H1 (cell line): Measurements from ENCODE around the gene MMP19. TPM values are rescaled to one million over a fixed set of nuclear protein-coding genes. Genes with fewer than 3 reads are reported as not detected.
A peak's percentile ranks its signal among the peaks of the same experiment; 100 is the strongest.

Experiments used
- CTCF ChIA-PET: fragments of 300-600 bp; sonication (Branson Sonifier 250); formaldehyde crosslinking; loops from one replicate; lab custom pipeline; 2021; ENCODE audit not compliant: partially characterized antibody; lab: Charles Lee
- POLR2A ChIA-PET: fragments of 300-600 bp; sonication (Branson Sonifier 250); formaldehyde crosslinking; loops from one replicate; lab custom pipeline; 2021; ENCODE audit warnings: inconsistent platforms; ENCODE audit not compliant: partially characterized antibody; lab: Charles Lee
- DNase-seq, 2 experiments: peaks; one replicate each; pipeline versions ENCODE4 v3.0.0 to v3.0.0-alpha.2; 2010 to 2022; ENCODE audit warnings: low spot score in 2 of 2, low read depth in 1 of 2, mixed read lengths in 1 of 2
- FAIRE-seq: peaks from 2 replicates; lab custom pipeline; 2011; peaks lifted over from hg19 to GRCh38; lab: Jason Lieb, UNC
- H2AFZ ChIP-seq: 2 replicates; pipeline ENCODE4 v1.8.1; 2012; ENCODE audit warnings: low read length, inconsistent platforms
- H2AK5ac ChIP-seq: 2 replicates; pipeline ENCODE4 v1.6.1; 2013; ENCODE audit warnings: low read depth, low read length
- H2BK120ac ChIP-seq: replicated peaks from 2 replicates; pipeline ENCODE3; 2013; ENCODE audit warnings: low read depth, low read length, inconsistent platforms
- H2BK12ac ChIP-seq: 2 replicates; pipeline ENCODE4 v1.6.1; 2013; ENCODE audit warnings: low read depth, low read length
- H2BK15ac ChIP-seq: 2 replicates; pipeline ENCODE4 v1.6.1; 2013; ENCODE audit warnings: low read length
- H2BK20ac ChIP-seq: 2 replicates; pipeline ENCODE4 v1.6.1; 2013; ENCODE audit warnings: low read length
- H2BK5ac ChIP-seq: 2 replicates; pipeline ENCODE4 v1.6.1; 2013; ENCODE audit warnings: low read depth, low read length
- H3K14ac ChIP-seq: 2 replicates; pipeline ENCODE4 v1.6.1; 2013; ENCODE audit warnings: inconsistent platforms; ENCODE audit not compliant: insufficient read length
- H3K18ac ChIP-seq: 2 replicates; pipeline ENCODE4 v1.6.1; 2013; ENCODE audit warnings: low read length; ENCODE audit errors: extremely low read depth
- H3K23ac ChIP-seq: 2 replicates; pipeline ENCODE4 v1.6.1; 2013; ENCODE audit warnings: inconsistent platforms; ENCODE audit not compliant: insufficient read length
- H3K23me2 ChIP-seq: 2 replicates; pipeline ENCODE4 v1.6.1; 2013; ENCODE audit warnings: low read depth, low read length
- H3K27ac ChIP-seq: 2 replicates; pipeline ENCODE4 v1.6.1; 2011; ENCODE audit warnings: low read depth, low read length, inconsistent platforms
- H3K27me3 ChIP-seq, 4 experiments: replicated peaks in 1 of 4; 1 replicate in 1 of 4; 2 replicates in 3 of 4; pipeline versions ENCODE4 v1.6.1 to v1.8.1; 2011 to 2013; ENCODE audit warnings: low read length in 3 of 4, mild to moderate bottlenecking in 3 of 4, inconsistent platforms in 2 of 4, mixed read lengths in 2 of 4, moderate library complexity in 1 of 4; ENCODE audit not compliant: control insufficient read depth in 3 of 4, insufficient read depth in 3 of 4; ENCODE audit errors: extremely low read depth in 1 of 4
- H3K36me3 ChIP-seq, 4 experiments: 2 replicates each; pipeline versions ENCODE4 v1.6.1 to v1.8.1; 2011 to 2013; ENCODE audit warnings: mild to moderate bottlenecking in 4 of 4, low read length in 3 of 4, moderate library complexity in 2 of 4, control low read depth in 1 of 4, inconsistent platforms in 1 of 4; ENCODE audit not compliant: insufficient read depth in 4 of 4, control insufficient read depth in 2 of 4
- H3K4ac ChIP-seq: replicated peaks from 2 replicates; pipeline ENCODE3; 2013; ENCODE audit warnings: low read length, low read depth, mixed read lengths, inconsistent platforms; ENCODE audit not compliant: insufficient read length
- H3K4me1 ChIP-seq, 4 experiments: replicated peaks in 1 of 4; 1 replicate in 1 of 4; 2 replicates in 3 of 4; pipeline versions ENCODE4 v1.6.1 to v1.8.1; 2011 to 2013; ENCODE audit warnings: low read length in 3 of 4, inconsistent platforms in 2 of 4, mixed read lengths in 1 of 4; ENCODE audit not compliant: insufficient read depth in 4 of 4, control insufficient read depth in 3 of 4
- H3K4me2 ChIP-seq, 2 experiments: 2 replicates each; pipeline versions ENCODE4 v1.6.1 to v1.8.1; 2011 to 2013; ENCODE audit warnings: low read depth in 2 of 2, low read length in 2 of 2, control low read depth in 1 of 2, inconsistent platforms in 1 of 2, mild to moderate bottlenecking in 1 of 2; ENCODE audit not compliant: insufficient read depth in 1 of 2
- H3K4me3 ChIP-seq, 4 experiments: fragments of 200-600, 300-600 bp in 1 of 4; sonication (generic), shearing (Covaris generic), sonication (Bioruptor Twin) in 1 of 4; 2 replicates each; pipeline versions ENCODE4 v1.5.1 to v1.8.1; 2011 to 2016; ENCODE audit warnings: low read length in 4 of 4, low read depth in 3 of 4, control low read depth in 2 of 4, inconsistent platforms in 2 of 4, mild to moderate bottlenecking in 2 of 4, mixed read lengths in 1 of 4, moderate library complexity in 1 of 4; ENCODE audit not compliant: insufficient read depth in 2 of 4; ENCODE audit errors: extremely low read depth in 1 of 4
- H3K56ac ChIP-seq: replicated peaks from 2 replicates; pipeline ENCODE3; 2013; ENCODE audit warnings: low read depth, mild to moderate bottlenecking, mixed read lengths, low read length, inconsistent platforms; ENCODE audit not compliant: insufficient read length
- H3K79me1 ChIP-seq: 2 replicates; pipeline ENCODE4 v1.6.1; 2013; ENCODE audit warnings: low read depth, low read length, control low read depth
- H3K79me2 ChIP-seq, 2 experiments: 2 replicates each; pipeline versions ENCODE4 v1.6.1 to v1.8.1; 2012 to 2013; ENCODE audit warnings: low read length in 2 of 2, mild to moderate bottlenecking in 2 of 2, inconsistent platforms in 1 of 2; ENCODE audit not compliant: insufficient read depth in 2 of 2, control insufficient read depth in 1 of 2
- H3K9ac ChIP-seq, 4 experiments: replicated peaks in 1 of 4; 1 replicate in 1 of 4; 2 replicates in 3 of 4; pipeline versions ENCODE4 v1.6.1 to v1.8.1; 2011 to 2013; ENCODE audit warnings: low read depth in 3 of 4, low read length in 3 of 4, control low read depth in 2 of 4, mild to moderate bottlenecking in 2 of 4, moderate library complexity in 2 of 4, inconsistent platforms in 1 of 4; ENCODE audit errors: extremely low read depth in 1 of 4
- H3K9me3 ChIP-seq, 2 experiments: 2 replicates each; pipeline versions ENCODE4 v1.6.1 to v1.8.1; 2012 to 2013; ENCODE audit warnings: mild to moderate bottlenecking in 2 of 2, moderate library complexity in 2 of 2, control low read depth in 1 of 2, inconsistent platforms in 1 of 2, low read depth in 1 of 2, low read length in 1 of 2, mixed read lengths in 1 of 2; ENCODE audit not compliant: insufficient read depth in 2 of 2
- H4K20me1 ChIP-seq, 2 experiments: replicated peaks in 1 of 2; 2 replicates each; pipeline versions ENCODE3 to v1.8.1; 2011 to 2013; ENCODE audit warnings: inconsistent platforms in 2 of 2, low read length in 2 of 2, mild to moderate bottlenecking in 1 of 2; ENCODE audit not compliant: insufficient read depth in 2 of 2, control insufficient read depth in 1 of 2
- H4K5ac ChIP-seq: 2 replicates; pipeline ENCODE4 v1.6.1; 2013; ENCODE audit warnings: low read length, low read depth, mixed read lengths, inconsistent platforms; ENCODE audit not compliant: insufficient read length
- H4K8ac ChIP-seq: 2 replicates; pipeline ENCODE4 v1.8.0; 2013; ENCODE audit warnings: mild to moderate bottlenecking, moderate library complexity, low read length, inconsistent platforms; ENCODE audit not compliant: insufficient read depth; ENCODE audit errors: extremely low read depth
- H4K91ac ChIP-seq: replicated peaks from 2 replicates; pipeline ENCODE3; 2013; ENCODE audit warnings: low read length, mixed read lengths, inconsistent platforms; ENCODE audit not compliant: insufficient read length
- CEBPB ChIP-seq: IDR thresholded peaks from 2 replicates; pipeline ENCODE4 v1.6.1; 2012; ENCODE audit warnings: low read depth, low read length
- POLR2A ChIP-seq, 2 experiments: IDR thresholded peaks; 1 replicate in 1 of 2; 2 replicates in 1 of 2; pipeline ENCODE4 v1.6.1; 2011; ENCODE audit warnings: low read depth in 2 of 2, low read length in 2 of 2, mild to moderate bottlenecking in 2 of 2; ENCODE audit errors: control extremely low read depth in 1 of 2
- RAD21 ChIP-seq, 2 experiments: IDR thresholded peaks in 1 of 2; conservative IDR thresholded peaks in 1 of 2; 2 replicates each; pipeline ENCODE4 v1.6.1; 2011; ENCODE audit warnings: low read depth in 2 of 2, low read length in 2 of 2, improper control_type of control experiment in 1 of 2, inconsistent platforms in 1 of 2, mild to moderate bottlenecking in 1 of 2, moderate library complexity in 1 of 2
- TBP ChIP-seq: IDR thresholded peaks from 2 replicates; pipeline ENCODE4 v1.6.1; 2011; ENCODE audit warnings: low read depth, low read length, improper control_type of control experiment
- WGBS, 2 experiments: shearing (Covaris generic) in 1 of 2; methylation state at CpG; one replicate each; pipeline versions ENCODE4 v1.1.6 to v1.1.7; 2013 to 2015; ENCODE audit warnings: low lambda C conversion rate in 2 of 2, mixed read lengths in 2 of 2, inconsistent platforms in 1 of 2, low coverage in 1 of 2, missing lambda C conversion rate in 1 of 2; ENCODE audit not compliant: insufficient replicate concordance in 2 of 2, insufficient coverage in 1 of 2, insufficient read length in 1 of 2; ENCODE audit errors: extremely low coverage in 1 of 2, missing lambda C conversion rate in 1 of 2; 5-methylcytosine and 5-hydroxymethylcytosine counted together
- polyA plus RNA-seq, 7 experiments: library from polyadenylated mRNA; depleted of rRNA in 3 of 7; stranded (reverse) in 5 of 7; unstranded in 2 of 7; fragments of >200 nt in 5 of 7; fragments of 200-250 nt in 2 of 7; gene quantifications; 1 replicate in 5 of 7; 2 replicates in 1 of 7; 4 replicates in 1 of 7; pipeline versions ENCODE4 v1.2.1 to v1.2.3, GENCODE V29; 2011 to 2013; ENCODE audit warnings: missing spikeins in 2 of 7, mixed read lengths in 2 of 7
- total RNA-seq: library from RNA; stranded (reverse); fragmentation: NEBNext Ultra II Directional; extraction: Animal tissue kit (Norgen Biotek cat#: 25700); gene quantifications from 2 replicates; pipeline ENCODE4 v1.2.1, GENCODE V29; 2021
- TF ChIP-seq, protein P1 (sequence below), 3 experiments: IDR thresholded peaks; 1 replicate in 2 of 3; 2 replicates in 1 of 3; pipeline versions ENCODE4 v1.5.1 to v1.6.1; 2011; ENCODE audit warnings: low read length in 3 of 3, mild to moderate bottlenecking in 3 of 3, inconsistent platforms in 2 of 3, low read depth in 1 of 3, moderate library complexity in 1 of 3; ENCODE audit not compliant: insufficient read depth in 1 of 3; ENCODE audit errors: control extremely low read depth in 1 of 3

MMP19 gene
- total and polyA plus RNA-seq, 2 of the 8 experiments (the other 6 are each of a cell fraction or from before 2014, with no cell fraction given): 2.7 to 3.3 TPM

DNA sequence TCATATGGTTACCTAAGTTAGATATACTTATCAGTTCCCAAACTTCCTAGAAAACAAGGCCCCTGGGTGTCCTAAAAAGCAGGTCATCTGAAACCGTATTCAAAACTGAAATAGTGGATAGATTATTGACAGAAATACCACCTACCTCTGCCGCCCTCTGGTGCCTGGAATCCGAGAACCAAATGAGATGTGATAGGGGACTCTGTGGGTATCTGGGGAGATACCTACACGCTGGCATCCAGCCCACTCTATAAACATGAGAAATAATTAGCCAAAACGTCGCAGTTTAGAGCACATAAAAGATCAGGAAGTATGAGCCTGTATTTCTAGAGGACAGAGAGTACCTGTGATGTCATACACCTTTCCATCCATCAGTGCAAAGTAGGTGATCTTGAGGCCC lies 20.5 kb downstream of the MMP19 start:
- peaks cover 2 to 37% of the 10 kb centered on the region in 2 experiments for H3K79me2 ChIP-seq
- CTCF ChIA-PET: interaction anchor here (0.7 to 18.0 kb wide), 15 partner anchors 9 to 207 kb away, joined by 3 to 224 read pairs (median 4); partner anchors contain the start of genes DNAJC14, GDF11 and MMP19
- TF ChIP-seq CEBPB: no peak
- TF ChIP-seq TBP: no peak
- 0 out of 3 replicates have a peak, but pooled peaks of 1 of the 2 experiments have one; percentile 42 for TF ChIP-seq POLR2A (IDR thresholded peaks at IDR 0.05; ENCODE audit: control extremely low read depth in 1 of 2, low read depth in 2 of 2, low read length in 2 of 2)
- TF ChIP-seq, protein P1, sequence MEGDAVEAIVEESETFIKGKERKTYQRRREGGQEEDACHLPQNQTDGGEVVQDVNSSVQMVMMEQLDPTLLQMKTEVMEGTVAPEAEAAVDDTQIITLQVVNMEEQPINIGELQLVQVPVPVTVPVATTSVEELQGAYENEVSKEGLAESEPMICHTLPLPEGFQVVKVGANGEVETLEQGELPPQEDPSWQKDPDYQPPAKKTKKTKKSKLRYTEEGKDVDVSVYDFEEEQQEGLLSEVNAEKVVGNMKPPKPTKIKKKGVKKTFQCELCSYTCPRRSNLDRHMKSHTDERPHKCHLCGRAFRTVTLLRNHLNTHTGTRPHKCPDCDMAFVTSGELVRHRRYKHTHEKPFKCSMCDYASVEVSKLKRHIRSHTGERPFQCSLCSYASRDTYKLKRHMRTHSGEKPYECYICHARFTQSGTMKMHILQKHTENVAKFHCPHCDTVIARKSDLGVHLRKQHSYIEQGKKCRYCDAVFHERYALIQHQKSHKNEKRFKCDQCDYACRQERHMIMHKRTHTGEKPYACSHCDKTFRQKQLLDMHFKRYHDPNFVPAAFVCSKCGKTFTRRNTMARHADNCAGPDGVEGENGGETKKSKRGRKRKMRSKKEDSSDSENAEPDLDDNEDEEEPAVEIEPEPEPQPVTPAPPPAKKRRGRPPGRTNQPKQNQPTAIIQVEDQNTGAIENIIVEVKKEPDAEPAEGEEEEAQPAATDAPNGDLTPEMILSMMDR (IDR thresholded peaks at IDR 0.05; ENCODE audit: control extremely low read depth in 1 of 3, insufficient read depth in 1 of 3, low read depth in 1 of 3, low read length in 3 of 3): peak; percentile 44 to 56 (median 47)
- TF ChIP-seq RAD21 (IDR thresholded peaks at IDR 0.05 in 1 of 2, conservative IDR thresholded peaks at IDR 0.05 in 1 of 2; ENCODE audit: low read depth in 2 of 2, low read length in 2 of 2): peak; percentile 18 to 43; a peak in 1 of 4 replicates

More for the DNA sequence above, 20.5 kb downstream of the MMP19 start:
- Histone ChIP-seq H3K14ac (no peak overlapping the region), H2BK20ac (no peak overlapping the region), H3K9ac (no peak overlapping the region), H2AFZ (no peak overlapping the region), H4K91ac (no peak overlapping the region), H2BK5ac (no peak overlapping the region), H3K23ac (no peak overlapping the region), H3K9me3 (no peaks in the 10 kb centered on the region; a peak in 1 of 4 replicates), H4K20me1 (peaks cover 5 to 15% of the 10 kb centered on the region in 2 experiments), H3K56ac (no peak overlapping the region), H3K4me1 (peaks cover 4 to 5% (median 5%) of the 10 kb centered on the region in 4 experiments; a peak in 5 of 7 replicates), H3K4ac (no peak overlapping the region), H2BK15ac (no peak overlapping the region), H2BK12ac (no peak overlapping the region), H3K27ac (no peak overlapping the region), H4K5ac (no peak overlapping the region), H3K27me3 (no peaks in the 10 kb centered on the region), H3K18ac (no peak overlapping the region), H3K79me1 (peaks cover 4% of the 10 kb centered on the region; the same call in 1 of the 2 replicates), H4K8ac (no peak overlapping the region), H3K4me2 (no peak overlapping the region), H3K4me3 (no peak overlapping the region), H3K23me2 (no peaks in the 10 kb centered on the region; the same call in 1 of the 2 replicates), H3K36me3 (peaks cover 8 to 41% (median 33%) of the 10 kb centered on the region in 4 experiments), H2AK5ac (no peak overlapping the region), H2BK120ac (no peak overlapping the region)
- peak in 1 of 2 experiments; percentile 58 for DNase-seq
- no peak for FAIRE-seq
- POLR2A ChIA-PET: interaction anchor here (1.1 to 12.7 kb wide), 5 partner anchors 9 to 106 kb away, joined by 3 to 133 read pairs (median 11); partner anchors contain the start of genes DNAJC14 and PYM1
- 73% methylated on average over 6 of the region's 6 CpGs; no CpG with 5 or more reads in 1 of the 2 experiments for WGBS, 2 experiments
